ENCODE data around the gene FBLIM1. TPM values are rescaled to one million over a fixed set of nuclear protein-coding genes. Genes with fewer than 3 reads are reported as not detected.

FBLIM1 gene
- total RNA-seq, 1 experiment from 2014 or later: 78.3 TPM

DNA sequence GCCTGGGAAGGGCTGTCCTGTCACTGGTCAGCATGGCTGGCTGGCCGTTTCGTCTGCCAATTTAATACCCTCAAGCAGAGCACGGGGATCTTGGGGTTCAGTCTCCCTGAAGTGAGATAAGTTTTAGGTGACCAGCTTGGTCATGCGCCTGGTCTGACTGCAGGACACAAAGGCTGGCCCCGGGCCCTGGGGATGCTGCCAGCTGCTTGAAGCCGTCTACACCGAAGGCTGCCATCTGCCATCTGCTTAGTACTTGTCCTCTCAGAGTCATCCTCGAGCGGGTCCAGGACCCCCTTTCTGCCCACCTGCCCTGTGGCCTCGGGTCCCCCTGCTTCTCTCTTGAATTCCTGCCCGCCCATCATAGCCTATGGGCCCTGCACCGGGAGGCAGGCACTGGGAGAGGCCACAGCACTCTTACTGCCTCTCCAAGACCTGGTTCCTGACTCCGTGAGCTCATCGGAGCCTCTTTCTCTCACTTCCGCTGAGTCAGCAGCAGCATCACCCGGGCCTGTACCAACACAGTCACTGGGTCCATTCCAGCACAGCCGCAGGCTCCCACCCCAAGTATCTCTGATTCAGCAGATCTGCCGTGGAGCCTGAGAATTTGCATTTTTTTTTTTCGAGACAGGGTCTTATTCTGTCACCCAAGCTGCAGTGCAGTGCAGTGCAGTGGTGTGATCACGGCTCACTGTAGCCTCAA is 7.0 kb downstream of the FBLIM1 start:
- peak overlapping the region; percentile 57; the same call in 1 of the 2 replicates for H3K27ac Mint-ChIP-seq
- no peaks in the 10 kb centered on the region for H3K27me3 Mint-ChIP-seq (ENCODE audit: low read depth)
- ATAC-seq (no peak), DNase-seq (ENCODE audit: low spot score) (no peak)
- POLR2A ChIA-PET: no interaction called here
- H3K4me3 Mint-ChIP-seq: no peak overlapping the region
- TF ChIP-seq ZNF396 (CRISPR knock-in tag; IDR thresholded peaks at IDR 0.05; ENCODE audit: borderline replicate concordance): no peak
- H3K36me3 Mint-ChIP-seq: peaks cover 42% of the 10 kb centered on the region
- CTCF ChIA-PET: interaction anchor here (0.8 to 1.3 kb wide), 3 partner anchors 24 to 66 kb away, joined by 4 to 6 read pairs (median 5); no protein-coding TSS in a partner anchor
- no peaks in the 10 kb centered on the region for H3K9me3 Mint-ChIP-seq
- H3K4me1 Mint-ChIP-seq: peaks cover 25% of the 10 kb centered on the region

DNA sequence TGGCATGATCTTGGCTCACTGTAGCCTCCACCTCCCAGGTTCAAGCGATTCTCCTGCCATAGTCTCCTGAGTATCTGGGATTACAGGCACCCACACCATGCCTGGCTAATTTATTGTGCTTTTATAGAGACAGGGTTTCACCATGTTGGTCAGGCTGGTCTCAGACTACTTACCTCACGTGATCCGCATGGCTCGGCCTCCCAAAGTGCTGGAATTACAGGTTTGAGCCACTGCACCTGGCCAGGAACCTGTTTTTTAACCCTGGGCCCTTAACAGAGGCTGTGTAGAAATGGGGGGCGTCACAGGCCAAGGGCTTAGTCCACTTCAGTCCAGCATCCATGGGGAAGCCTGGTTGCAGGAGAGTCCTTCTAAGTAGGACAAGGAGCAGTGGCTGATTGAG is 9.3 kb downstream of the FBLIM1 start:
- Mint-ChIP-seq H3K4me1 (peaks cover 8% of the 10 kb centered on the region), H3K4me3 (no peak overlapping the region), H3K27ac (no peak overlapping the region), H3K9me3 (no peaks in the 10 kb centered on the region), H3K27me3 (ENCODE audit: low read depth) (no peaks in the 10 kb centered on the region), H3K36me3 (peaks cover 52% of the 10 kb centered on the region)
- TF ChIP-seq ZNF232 (CRISPR knock-in tag; IDR thresholded peaks at IDR 0.05) (no peak), CREB1 (CRISPR knock-in tag; IDR thresholded peaks at IDR 0.05) (no peak), OVOL2 (CRISPR knock-in tag; IDR thresholded peaks at IDR 0.05; ENCODE audit: borderline replicate concordance) (no peak), ZNF317 (CRISPR knock-in tag; IDR thresholded peaks at IDR 0.05; ENCODE audit: borderline replicate concordance, low read depth) (no peak), TCF7 (CRISPR knock-in tag; IDR thresholded peaks at IDR 0.05; ENCODE audit: low read depth) (no peak), PREB (CRISPR knock-in tag; IDR thresholded peaks at IDR 0.05; ENCODE audit: borderline replicate concordance) (no peak), NR2C2 (CRISPR knock-in tag; IDR thresholded peaks at IDR 0.05) (no peak), ATF1 (CRISPR knock-in tag; IDR thresholded peaks at IDR 0.05) (no peak), GTF2I (CRISPR knock-in tag; conservative IDR thresholded peaks at IDR 0.05) (no peak), NFYB (CRISPR knock-in tag; conservative IDR thresholded peaks at IDR 0.05; ENCODE audit: low read depth) (no peak), SOX15 (CRISPR knock-in tag; IDR thresholded peaks at IDR 0.05) (no peak)
- TF ChIP-seq, protein P1, sequence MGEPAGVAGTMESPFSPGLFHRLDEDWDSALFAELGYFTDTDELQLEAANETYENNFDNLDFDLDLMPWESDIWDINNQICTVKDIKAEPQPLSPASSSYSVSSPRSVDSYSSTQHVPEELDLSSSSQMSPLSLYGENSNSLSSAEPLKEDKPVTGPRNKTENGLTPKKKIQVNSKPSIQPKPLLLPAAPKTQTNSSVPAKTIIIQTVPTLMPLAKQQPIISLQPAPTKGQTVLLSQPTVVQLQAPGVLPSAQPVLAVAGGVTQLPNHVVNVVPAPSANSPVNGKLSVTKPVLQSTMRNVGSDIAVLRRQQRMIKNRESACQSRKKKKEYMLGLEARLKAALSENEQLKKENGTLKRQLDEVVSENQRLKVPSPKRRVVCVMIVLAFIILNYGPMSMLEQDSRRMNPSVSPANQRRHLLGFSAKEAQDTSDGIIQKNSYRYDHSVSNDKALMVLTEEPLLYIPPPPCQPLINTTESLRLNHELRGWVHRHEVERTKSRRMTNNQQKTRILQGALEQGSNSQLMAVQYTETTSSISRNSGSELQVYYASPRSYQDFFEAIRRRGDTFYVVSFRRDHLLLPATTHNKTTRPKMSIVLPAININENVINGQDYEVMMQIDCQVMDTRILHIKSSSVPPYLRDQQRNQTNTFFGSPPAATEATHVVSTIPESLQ (CRISPR knock-in tag; IDR thresholded peaks at IDR 0.05): no peak
- TF ChIP-seq, protein P2, sequence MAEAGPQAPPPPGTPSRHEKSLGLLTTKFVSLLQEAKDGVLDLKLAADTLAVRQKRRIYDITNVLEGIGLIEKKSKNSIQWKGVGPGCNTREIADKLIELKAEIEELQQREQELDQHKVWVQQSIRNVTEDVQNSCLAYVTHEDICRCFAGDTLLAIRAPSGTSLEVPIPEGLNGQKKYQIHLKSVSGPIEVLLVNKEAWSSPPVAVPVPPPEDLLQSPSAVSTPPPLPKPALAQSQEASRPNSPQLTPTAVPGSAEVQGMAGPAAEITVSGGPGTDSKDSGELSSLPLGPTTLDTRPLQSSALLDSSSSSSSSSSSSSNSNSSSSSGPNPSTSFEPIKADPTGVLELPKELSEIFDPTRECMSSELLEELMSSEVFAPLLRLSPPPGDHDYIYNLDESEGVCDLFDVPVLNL (CRISPR knock-in tag; IDR thresholded peaks at IDR 0.05; ENCODE audit: borderline replicate concordance, low read depth): no peak
- no peak for DNase-seq (ENCODE audit: low spot score)
- CTCF ChIA-PET: interaction anchor here (1.0 kb wide), 1 partner anchor 24 kb away, joined by 4 read pairs; no protein-coding TSS in a partner anchor
- POLR2A ChIA-PET: interaction anchor here (0.8 kb wide), 1 partner anchor 11 kb away, joined by 3 read pairs; no protein-coding TSS in a partner anchor
- no peak for ATAC-seq

GRCh38 chr1:15768388-15768787 is 9.8 kb downstream of the FBLIM1 start:
- peaks cover 52% of the 10 kb centered on the region for H3K36me3 Mint-ChIP-seq

More at GRCh38 chr1:15768388-15768787, 9.8 kb downstream of the FBLIM1 start:
- ChIA-PET POLR2A (interaction anchor here (0.8 kb wide), 1 partner anchor 11 kb away, joined by 3 read pairs; no protein-coding TSS in a partner anchor), CTCF (interaction anchor here (0.7 kb wide), 1 partner anchor 24 kb away, joined by 3 read pairs; no protein-coding TSS in a partner anchor)
- ATAC-seq (no peak), DNase-seq (ENCODE audit: low spot score) (no peak)
- Mint-ChIP-seq H3K4me3 (no peak overlapping the region), H3K9me3 (no peaks in the 10 kb centered on the region), H3K27ac (no peak overlapping the region), H3K27me3 (ENCODE audit: low read depth) (no peaks in the 10 kb centered on the region), H3K4me1 (peaks cover 8% of the 10 kb centered on the region)
- TF ChIP-seq, protein P3, sequence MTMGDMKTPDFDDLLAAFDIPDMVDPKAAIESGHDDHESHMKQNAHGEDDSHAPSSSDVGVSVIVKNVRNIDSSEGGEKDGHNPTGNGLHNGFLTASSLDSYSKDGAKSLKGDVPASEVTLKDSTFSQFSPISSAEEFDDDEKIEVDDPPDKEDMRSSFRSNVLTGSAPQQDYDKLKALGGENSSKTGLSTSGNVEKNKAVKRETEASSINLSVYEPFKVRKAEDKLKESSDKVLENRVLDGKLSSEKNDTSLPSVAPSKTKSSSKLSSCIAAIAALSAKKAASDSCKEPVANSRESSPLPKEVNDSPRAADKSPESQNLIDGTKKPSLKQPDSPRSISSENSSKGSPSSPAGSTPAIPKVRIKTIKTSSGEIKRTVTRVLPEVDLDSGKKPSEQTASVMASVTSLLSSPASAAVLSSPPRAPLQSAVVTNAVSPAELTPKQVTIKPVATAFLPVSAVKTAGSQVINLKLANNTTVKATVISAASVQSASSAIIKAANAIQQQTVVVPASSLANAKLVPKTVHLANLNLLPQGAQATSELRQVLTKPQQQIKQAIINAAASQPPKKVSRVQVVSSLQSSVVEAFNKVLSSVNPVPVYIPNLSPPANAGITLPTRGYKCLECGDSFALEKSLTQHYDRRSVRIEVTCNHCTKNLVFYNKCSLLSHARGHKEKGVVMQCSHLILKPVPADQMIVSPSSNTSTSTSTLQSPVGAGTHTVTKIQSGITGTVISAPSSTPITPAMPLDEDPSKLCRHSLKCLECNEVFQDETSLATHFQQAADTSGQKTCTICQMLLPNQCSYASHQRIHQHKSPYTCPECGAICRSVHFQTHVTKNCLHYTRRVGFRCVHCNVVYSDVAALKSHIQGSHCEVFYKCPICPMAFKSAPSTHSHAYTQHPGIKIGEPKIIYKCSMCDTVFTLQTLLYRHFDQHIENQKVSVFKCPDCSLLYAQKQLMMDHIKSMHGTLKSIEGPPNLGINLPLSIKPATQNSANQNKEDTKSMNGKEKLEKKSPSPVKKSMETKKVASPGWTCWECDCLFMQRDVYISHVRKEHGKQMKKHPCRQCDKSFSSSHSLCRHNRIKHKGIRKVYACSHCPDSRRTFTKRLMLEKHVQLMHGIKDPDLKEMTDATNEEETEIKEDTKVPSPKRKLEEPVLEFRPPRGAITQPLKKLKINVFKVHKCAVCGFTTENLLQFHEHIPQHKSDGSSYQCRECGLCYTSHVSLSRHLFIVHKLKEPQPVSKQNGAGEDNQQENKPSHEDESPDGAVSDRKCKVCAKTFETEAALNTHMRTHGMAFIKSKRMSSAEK (CRISPR knock-in tag; IDR thresholded peaks at IDR 0.05; ENCODE audit: borderline replicate concordance): no peak
- no peak for TF ChIP-seq GTF2I (CRISPR knock-in tag; conservative IDR thresholded peaks at IDR 0.05)
- no peak for TF ChIP-seq SMAD3 (CRISPR knock-in tag; IDR thresholded peaks at IDR 0.05; ENCODE audit: borderline replicate concordance)
- TF ChIP-seq NR2C2 (CRISPR knock-in tag; IDR thresholded peaks at IDR 0.05): no peak
- no peak for TF ChIP-seq NR3C1 (CRISPR knock-in tag; conservative IDR thresholded peaks at IDR 0.05; ENCODE audit: low read depth)
- no peak for TF ChIP-seq TEAD1 (CRISPR knock-in tag; IDR thresholded peaks at IDR 0.05)
- TF ChIP-seq GRHL2 (CRISPR knock-in tag; IDR thresholded peaks at IDR 0.05; ENCODE audit: insufficient replicate concordance, severe bottlenecking): no peak

Data from WTC11 (cell line).